HL-60 (cell line): ENCODE results near the gene CDC73.

Source experiments
- CTCF ChIP-seq: IDR thresholded peaks from one replicate; pipeline ENCODE4 v1.5.1; 2011; ENCODE audit warnings: low read length, control low read depth, inconsistent platforms; ENCODE audit not compliant: insufficient read depth
- GABPA ChIP-seq: IDR thresholded peaks from 2 replicates; pipeline ENCODE4 v1.6.1; 2012; ENCODE audit warnings: low read depth
- POLR2AphosphoS5 ChIP-seq: IDR thresholded peaks from 2 replicates; pipeline ENCODE4 v1.6.1; 2012; ENCODE audit warnings: low read depth
- REST ChIP-seq: IDR thresholded peaks from 2 replicates; pipeline ENCODE4 v1.6.1; 2012; ENCODE audit warnings: low read depth; ENCODE audit not compliant: insufficient replicate concordance
- SPI1 ChIP-seq: IDR thresholded peaks from 2 replicates; pipeline ENCODE4 v1.6.1; 2012; ENCODE audit warnings: low read depth, mild to moderate bottlenecking, borderline replicate concordance

GRCh38 chr1:193104907-193105820 lies 16.7 kb upstream of the CDC73 start, which contains the start of gene GLRX2:
- TF ChIP-seq CTCF (no peak), REST (no peak), POLR2AphosphoS5 (peak; percentile 75; the same call in 1 of the 2 replicates), GABPA (no peak), SPI1 (no peak)
